ENCODE measurements around the gene UPF3A. TPM values are rescaled to one million over a fixed set of nuclear protein-coding genes. Genes with fewer than 3 reads are reported as not detected.
"Not testable (repeated sequence)": the region's sequence is repeated elsewhere in the genome, so short reads cannot be mapped to it uniquely, and the experiment has no call there.

The UPF3A gene
- total and polyA plus RNA-seq, 8 donors = 20.4 to 186 (median 43.3) TPM

DNA sequence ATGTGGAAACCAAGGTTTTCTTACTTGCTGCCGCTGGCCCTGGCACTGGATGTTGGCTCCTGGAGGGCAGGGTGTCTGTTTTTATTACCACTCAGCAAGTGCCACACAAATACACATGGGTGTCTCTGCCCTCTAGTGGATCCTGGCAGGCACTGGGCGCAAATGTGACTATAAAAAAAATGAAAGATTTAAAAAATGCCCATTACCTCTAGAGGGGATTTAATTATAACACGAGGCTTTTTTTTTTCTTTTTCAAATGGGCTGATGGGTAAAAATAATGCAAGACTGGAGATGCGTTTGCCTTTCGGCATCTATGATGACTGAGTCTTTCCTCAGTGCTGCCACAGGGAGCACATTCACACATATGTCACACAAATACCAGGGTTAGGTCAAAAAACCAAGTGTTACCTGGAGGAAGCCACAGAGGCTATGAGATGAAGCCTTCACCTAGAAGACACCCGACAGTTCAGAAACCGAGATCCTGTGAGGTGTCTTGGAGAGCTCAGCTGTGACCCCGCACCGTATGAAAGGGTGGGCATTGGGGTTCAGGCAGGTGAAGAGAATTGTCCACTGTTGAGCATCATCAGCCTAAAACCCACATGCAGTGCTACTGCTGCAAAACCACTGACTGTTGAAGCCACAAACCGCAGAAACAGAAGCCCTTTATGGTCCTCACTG lies 58.6 kb downstream of the UPF3A start:
- H3K27me3 ChIP-seq = no peaks in the 10 kb centered on the region
- no peaks in the 10 kb centered on the region for H3K9me3 ChIP-seq
- TF ChIP-seq POLR2A (IDR thresholded peaks at IDR 0.05) = no peak
- peak in 1 of 3 donors; percentile 24 for TF ChIP-seq POLR2AphosphoS5 (IDR thresholded peaks at IDR 0.05)
- no peak for TF ChIP-seq EP300 (IDR thresholded peaks at IDR 0.05)
- peak in 5 of 7 experiments; percentile 31 to 71 (median 57) for TF ChIP-seq CTCF (IDR thresholded peaks at IDR 0.05)
- intact Hi-C loops (cut with DNase I; ENCODE audit: low total_unique reads) = no loop called here
- 42 to 60% (median 49%) methylated on average over 10 of the region's 10 CpGs for WGBS, 5 donors
- H3K36me3 ChIP-seq = no peaks in the 10 kb centered on the region
- DNase-seq = peak; percentile 53 to 64
- H3K4me3 ChIP-seq = no peak overlapping the region
- no peak overlapping the region for H3K27ac ChIP-seq
- H3K4me1 ChIP-seq = peaks cover 0 to 16% (median 5%) of the 10 kb centered on the region in 4 donors

DNA sequence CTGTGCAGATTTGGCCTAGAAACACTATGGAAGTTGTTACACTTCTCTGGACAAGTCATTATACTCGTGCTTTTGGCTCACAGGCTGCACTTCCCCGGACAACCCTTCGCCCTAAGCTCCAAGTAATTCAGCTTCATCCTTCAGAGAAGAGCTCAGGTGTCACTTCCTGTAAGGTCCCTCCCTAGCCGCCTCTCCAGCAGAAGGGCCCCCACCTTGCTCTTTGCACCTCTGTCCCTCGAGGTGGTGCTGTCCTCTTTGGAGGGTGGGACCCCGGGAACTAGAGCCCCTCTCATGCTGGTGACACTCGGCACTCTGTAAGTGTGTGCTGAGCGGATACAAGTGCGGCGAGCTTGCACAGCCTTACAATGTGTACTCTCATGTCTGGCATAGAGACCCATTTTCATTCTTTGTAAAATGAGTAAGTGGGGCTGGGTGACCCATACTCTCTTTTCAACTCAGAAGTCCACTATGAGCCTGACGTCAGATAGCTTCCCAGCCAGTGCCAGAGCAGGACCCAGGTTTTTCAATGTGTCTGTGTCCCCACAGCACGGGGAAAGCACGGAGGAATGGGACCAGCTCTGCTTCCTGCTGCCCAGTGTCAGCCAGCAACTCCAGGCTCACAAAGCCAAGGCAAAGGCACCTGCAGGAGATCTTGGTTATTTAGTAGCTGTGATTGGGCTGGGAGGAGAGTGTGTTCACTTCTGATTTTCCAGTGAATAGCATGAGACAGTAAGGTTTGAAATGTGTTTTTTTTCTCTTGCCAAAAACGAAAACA lies 59.8 kb downstream of the UPF3A start:
- H3K27ac ChIP-seq = no peak overlapping the region
- H3K9me3 ChIP-seq = no peaks in the 10 kb centered on the region
- intact Hi-C loops (cut with DNase I; ENCODE audit: low total_unique reads) = no loop called here
- no peaks in the 10 kb centered on the region for H3K27me3 ChIP-seq
- no peak overlapping the region for H3K4me3 ChIP-seq
- WGBS, 5 donors = 66 to 73% (median 70%) methylated on average over 14 of the region's 14 CpGs
- DNase-seq = no peak
- TF ChIP-seq POLR2A (IDR thresholded peaks at IDR 0.05) (no peak), CTCF (IDR thresholded peaks at IDR 0.05) (no peak), EP300 (IDR thresholded peaks at IDR 0.05) (no peak)
- H3K36me3 ChIP-seq = no peaks in the 10 kb centered on the region
- peaks cover 0 to 16% (median 5%) of the 10 kb centered on the region in 4 donors for H3K4me1 ChIP-seq

DNA sequence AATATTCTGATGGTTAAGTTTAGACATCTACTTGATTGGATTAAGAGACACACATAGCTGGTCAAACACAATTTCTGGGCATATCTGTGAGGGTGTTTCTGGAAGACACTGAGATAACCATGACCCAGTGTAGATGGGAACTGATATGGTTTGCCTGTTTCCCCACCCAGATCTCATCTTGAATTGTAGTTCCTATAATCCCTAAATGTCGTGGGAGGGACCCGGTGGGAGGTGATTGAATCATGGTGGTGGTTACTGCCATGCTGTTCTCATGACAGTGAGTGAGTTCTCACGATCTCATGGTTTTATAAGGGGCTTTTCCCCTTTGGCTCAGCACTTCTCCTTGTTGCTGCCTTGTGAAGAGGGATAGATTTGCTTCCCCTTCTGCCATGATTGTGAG lies 65.9 kb downstream of the UPF3A start:
- DNase-seq; H3K9me3 ChIP-seq; H3K27ac ChIP-seq; H3K4me3 ChIP-seq; intact Hi-C loops (cut with DNase I; ENCODE audit: low total_unique reads); H3K4me1 ChIP-seq; H3K36me3 ChIP-seq: not testable (repeated sequence)
- peaks cover 0 to 13% (median 6%) of the 10 kb centered on the region in 3 donors for H3K27me3 ChIP-seq
- 56 to 84% (median 62%) methylated on average over 3 of the region's 3 CpGs for WGBS, 5 donors

DNA sequence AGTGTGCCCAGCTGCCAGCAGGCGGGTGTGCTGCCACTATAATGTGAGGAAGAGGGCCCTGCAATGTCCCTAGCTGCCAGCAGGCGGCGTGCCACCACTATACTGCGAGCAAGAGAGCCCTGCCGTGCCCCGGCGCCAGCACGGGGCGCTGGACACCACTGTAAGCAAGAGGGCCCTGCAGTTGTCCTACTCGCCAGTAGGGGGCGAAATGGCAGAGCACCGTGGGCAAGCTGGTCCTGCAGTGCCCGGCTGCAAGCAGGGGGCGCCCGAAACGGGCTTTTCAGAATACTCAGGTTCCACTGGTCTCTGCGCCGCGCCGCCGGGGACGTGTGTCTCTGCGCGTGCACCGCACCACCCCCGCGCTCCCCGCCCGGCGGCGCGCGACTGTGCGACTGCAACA lies 71.4 kb downstream of the UPF3A start:
- DNase-seq = peak in 1 of 2 donors; percentile 35
- H3K27me3 ChIP-seq = peaks cover 0 to 13% (median 6%) of the 10 kb centered on the region in 3 donors
- H3K9me3 ChIP-seq; H3K36me3 ChIP-seq; H3K4me3 ChIP-seq; intact Hi-C loops (cut with DNase I; ENCODE audit: low total_unique reads); H3K27ac ChIP-seq; H3K4me1 ChIP-seq: not testable (repeated sequence)
- peak in 2 of 7 experiments; percentile 29 to 36 for TF ChIP-seq CTCF (IDR thresholded peaks at IDR 0.05)
- WGBS, 5 donors = 66 to 84% (median 77%) methylated on average over 20 to 33 of the region's 34 CpGs

GRCh38 chr13:114353382-114353781 lies 72.0 kb downstream of the UPF3A start:
- DNase-seq; H3K9me3 ChIP-seq; H3K27ac ChIP-seq; intact Hi-C loops (cut with DNase I; ENCODE audit: low total_unique reads); H3K4me3 ChIP-seq; H3K4me1 ChIP-seq; H3K36me3 ChIP-seq: not testable (repeated sequence)
- WGBS, 5 donors = 82 to 90% (median 84%) methylated on average over 30 to 38 of the region's 38 CpGs
- peaks cover 0 to 13% (median 6%) of the 10 kb centered on the region in 3 donors for H3K27me3 ChIP-seq

Small RNA genes within 50 kb of the gene (small RNA-seq; reads per million reads assigned to genes)
- gene MIR4502 (0 reads per million in 4 donors), gene MIR548AR (0 reads per million in 4 donors)

Other genes with a start within 250 kb of the UPF3A start
- gene RASA3, start 149.0 kb upstream of the UPF3A start, total RNA-seq = 10 to 100 TPM in 1 of 5 donors, 1 to 10 TPM in 4; 3.8 to 22.3 (median 6.4) TPM
- 10 to 100 TPM in 2 of 3 donors, 1 to 10 TPM in 1; 3.7 to 11.8 (median 10.9) TPM for gene RASA3, start 149.0 kb upstream of the UPF3A start, polyA plus RNA-seq
- not detected for gene CFAP97D2, start 102.3 kb upstream of the UPF3A start, total RNA-seq
- not detected for gene CFAP97D2, start 102.3 kb upstream of the UPF3A start, polyA plus RNA-seq
- gene CDC16, start 46.7 kb upstream of the UPF3A start, total RNA-seq = 10 to 100 TPM; 63.0 to 98.5 (median 83.9) TPM
- 10 to 100 TPM; 49.3 to 51.4 (median 50.4) TPM for gene CDC16, start 46.7 kb upstream of the UPF3A start, polyA plus RNA-seq
- gene CHAMP1, start 32.9 kb downstream of the UPF3A start, total RNA-seq = 10 to 100 TPM in 3 of 5 donors, 1 to 10 TPM in 2; 1.7 to 40.6 (median 12.8) TPM
- gene CHAMP1, start 32.9 kb downstream of the UPF3A start, polyA plus RNA-seq = 1 to 10 TPM; 3.8 to 6.3 (median 6.0) TPM

All from stomach (tissue), 9 donors.